HG03521 (cell line): ENCODE measurements around the gene COBL.

Experiments
- ATAC-seq: cut with Tn5 transposase; IDR thresholded peaks from one replicate; pipeline ENCODE4 v1.9.1; 2021; ENCODE audit warnings: mild to moderate bottlenecking, moderate library complexity; ENCODE audit not compliant: unreplicated experiment

The COBL gene

DNA sequence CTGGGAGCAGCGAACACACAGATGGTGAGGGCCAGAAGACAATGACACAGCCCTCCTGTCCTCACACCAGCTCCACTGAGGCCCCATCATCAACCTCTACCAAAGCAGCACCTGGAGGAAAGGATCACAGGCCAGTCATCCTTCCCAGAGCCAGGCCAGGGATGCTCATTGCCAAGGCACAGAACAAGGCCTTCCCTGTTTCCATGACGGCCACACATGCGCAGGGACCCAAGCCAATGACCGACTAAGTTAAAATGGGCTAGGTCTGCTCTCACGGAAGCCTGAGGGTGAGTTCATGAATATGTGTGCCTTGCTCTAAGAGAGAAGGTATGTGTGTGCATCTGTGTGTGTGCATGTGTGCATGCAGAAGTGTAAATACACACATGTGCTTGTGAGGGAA is 39.6 kb downstream of the COBL start:
- no peak for ATAC-seq

DNA sequence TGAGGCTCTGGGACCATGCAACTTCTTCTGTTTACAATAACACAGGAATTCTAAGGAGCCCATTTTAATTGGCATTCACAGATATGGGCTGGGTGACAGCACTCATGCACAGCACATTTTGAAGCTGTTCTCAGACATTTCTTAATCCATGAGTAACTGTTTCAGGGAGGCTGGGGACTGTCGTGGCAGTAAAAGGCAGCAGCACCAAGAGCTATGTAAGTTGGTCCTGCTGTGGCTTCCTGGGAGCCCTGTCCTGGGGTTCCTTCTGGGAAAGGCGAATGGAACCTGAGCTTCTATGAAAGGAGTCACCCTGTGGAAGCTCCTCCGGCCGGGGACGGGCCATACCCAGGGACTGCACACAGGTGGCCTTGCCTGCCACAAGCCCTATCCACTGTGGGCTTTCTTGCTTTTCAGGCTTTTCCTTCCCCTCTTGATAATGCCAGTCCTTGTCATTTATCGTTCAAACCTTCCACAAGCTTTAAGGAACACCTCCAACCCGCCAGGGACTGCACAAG is 40.5 kb downstream of the COBL start:
- no peak for ATAC-seq

DNA sequence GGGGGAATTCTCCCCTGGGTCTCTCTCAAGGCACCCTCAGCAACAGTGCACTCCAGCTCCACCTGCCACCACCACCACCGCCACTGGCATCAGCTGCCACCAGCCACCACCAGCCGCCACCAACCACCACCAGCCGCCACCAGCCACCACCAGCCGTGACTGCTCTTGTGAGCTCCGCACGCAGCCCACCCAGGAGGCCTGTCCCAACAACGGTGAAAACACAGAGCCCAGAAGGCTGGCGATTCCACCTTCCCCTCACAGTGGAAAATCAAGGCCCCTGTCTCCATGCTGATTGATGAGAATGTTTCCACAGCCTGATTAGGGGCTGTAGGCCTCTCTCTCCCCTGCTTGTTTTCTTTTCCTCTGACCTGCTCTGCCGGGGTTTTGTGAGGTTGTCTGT is 41.1 kb downstream of the COBL start:
- no peak for ATAC-seq

DNA sequence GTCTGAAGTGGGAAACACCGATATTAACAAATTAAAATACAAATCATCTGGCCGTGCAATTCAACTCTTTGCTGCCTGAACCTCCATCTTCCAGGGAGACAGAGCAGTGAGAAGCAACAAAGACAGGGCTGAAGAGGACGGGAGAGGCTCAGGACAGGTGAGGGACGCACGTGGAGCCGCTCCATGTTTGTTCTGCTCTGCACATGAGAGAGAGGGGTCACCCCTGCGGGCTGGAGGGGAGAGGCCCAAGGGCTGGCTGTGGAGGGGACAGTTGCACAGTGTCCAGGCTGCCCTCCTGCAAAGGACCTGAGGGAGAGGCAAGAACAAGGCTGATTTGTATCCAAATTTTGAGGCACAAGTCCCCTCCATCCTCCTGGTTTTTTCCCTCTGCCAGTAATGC is 41.7 kb downstream of the COBL start:
- ATAC-seq: no peak

DNA sequence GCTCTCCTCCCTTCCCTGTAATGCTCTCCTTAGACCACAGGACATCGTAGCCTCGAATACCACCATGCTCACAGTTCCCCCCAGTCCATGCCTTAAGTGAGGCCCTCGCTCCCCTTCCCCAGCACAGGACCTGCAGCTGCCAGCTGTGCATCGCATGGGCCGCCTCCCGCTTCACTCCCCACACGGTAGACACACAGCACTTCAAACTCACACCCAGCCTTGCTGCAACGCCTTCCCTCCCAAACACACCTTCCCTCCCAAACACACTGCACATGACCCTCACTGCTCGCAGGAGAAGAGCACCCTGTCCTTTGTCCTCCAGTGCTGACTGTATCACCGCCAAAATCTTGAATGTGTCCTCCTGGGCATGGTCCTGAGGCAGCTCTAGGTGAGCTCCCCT is 42.6 kb downstream of the COBL start:
- no peak for ATAC-seq

DNA sequence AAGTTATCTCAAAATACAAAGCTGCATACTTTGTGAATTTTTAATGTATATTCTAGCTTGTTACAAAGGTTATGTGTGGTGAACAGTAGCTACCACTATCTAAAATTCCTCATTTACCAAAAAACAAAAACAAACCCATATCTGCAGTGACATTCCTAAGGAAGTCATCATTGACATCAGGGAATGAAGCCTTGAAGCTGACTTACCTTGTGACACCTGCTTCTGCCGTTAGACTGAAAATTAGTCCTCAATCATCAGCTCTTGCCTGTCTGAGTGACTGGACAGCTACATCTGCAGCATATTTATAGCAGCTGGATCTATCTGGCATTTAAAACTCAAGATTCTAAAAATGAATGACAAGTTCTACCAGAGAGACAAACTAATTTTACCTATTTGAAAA is 43.2 kb downstream of the COBL start:
- ATAC-seq: no peak

DNA sequence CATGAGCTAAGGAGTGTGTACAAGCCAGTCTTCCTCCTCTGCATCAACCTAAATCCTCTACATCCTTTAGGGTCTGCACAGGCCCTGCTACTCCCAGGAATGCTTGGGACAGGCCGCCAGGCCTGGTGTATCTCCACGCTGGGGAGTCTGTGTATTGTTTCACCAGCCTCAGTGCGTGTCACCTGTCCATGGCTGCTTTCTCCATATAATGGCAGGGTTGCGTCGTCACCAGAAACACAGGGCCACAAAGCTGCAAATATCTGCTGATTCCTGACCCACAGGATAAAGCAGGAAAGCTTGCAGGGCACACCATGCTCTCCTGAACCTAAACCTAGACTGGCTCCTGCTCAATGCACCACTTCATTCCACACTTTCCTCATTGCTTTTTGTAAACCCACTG is 45.6 kb downstream of the COBL start:
- ATAC-seq: no peak

DNA sequence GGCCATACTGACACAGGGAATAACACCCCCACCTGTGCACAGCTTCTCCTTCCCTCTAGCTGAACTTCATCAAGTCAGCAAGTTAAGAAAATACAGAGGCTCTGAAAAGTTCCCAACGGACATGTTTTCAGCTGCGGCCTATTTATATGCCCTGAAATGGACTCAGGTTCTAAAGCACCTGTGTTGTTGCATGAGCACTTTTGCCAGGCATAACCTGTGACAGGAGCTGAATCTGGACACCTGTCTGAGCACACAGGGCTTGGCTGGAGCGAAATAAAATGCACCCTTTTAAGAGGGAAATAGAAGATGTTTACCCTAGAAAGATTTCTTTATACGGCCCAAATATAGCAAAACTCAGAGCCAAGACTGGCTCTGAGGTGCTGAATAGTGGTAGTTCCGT is 46.7 kb downstream of the COBL start:
- ATAC-seq: no peak

DNA sequence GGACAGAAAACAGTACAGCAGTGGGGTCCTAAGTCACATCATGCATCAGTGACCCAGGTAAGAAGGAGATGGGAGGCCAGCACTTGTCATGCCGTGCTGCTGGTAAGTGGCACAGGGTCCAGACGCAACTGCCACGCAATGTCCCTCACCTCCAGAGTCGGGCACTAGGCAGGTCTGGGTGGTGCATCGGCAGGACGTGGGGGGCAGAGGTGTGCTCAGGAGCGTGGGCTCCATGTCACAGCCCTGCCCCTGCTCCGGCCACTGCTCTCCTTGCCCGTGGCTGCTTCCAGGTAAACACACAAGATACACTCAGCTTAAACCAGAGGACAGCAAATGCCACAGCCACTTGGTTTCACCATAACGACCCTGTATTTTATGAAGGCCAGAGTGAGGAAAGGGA is 47.3 kb downstream of the COBL start:
- no peak for ATAC-seq

DNA sequence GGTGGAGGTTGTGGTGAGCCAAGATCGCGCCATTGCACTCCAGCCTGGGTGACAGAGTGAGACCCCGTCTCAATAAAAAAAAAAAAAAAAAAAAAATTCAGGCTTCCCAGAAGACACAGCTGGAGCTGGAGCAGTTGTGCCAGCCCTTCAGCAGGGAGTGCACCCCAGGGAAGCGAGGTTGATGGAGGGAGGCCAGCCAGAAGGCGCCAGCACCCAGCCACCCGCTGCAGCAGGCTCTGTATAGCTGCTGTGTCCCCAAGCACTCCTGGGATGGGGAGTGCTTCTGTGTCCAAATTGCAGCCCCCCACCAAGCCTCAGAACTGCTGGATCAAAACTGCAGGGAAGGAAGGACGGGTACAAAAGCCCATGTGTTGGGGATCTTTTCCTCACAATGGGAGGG is 47.8 kb downstream of the COBL start:
- ATAC-seq: no peak

DNA sequence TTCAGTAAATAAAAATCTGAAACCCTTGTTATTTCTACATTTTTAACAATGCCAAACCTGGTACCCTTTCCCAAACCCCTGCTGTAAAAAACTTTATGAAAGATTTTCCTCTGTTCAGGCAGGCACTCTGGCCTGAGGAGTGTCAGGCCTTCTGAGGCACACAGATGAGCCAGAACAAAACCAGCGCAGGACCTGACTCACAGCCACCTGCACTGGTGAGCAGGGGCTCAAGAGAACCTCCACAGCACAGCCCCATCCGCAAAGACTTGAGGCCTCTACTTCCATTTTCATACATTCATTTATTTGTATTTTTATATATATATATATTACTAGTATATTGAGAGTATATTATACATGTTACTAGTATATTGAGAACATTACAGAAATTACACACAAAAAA is 49.4 kb downstream of the COBL start:
- no peak for ATAC-seq

DNA sequence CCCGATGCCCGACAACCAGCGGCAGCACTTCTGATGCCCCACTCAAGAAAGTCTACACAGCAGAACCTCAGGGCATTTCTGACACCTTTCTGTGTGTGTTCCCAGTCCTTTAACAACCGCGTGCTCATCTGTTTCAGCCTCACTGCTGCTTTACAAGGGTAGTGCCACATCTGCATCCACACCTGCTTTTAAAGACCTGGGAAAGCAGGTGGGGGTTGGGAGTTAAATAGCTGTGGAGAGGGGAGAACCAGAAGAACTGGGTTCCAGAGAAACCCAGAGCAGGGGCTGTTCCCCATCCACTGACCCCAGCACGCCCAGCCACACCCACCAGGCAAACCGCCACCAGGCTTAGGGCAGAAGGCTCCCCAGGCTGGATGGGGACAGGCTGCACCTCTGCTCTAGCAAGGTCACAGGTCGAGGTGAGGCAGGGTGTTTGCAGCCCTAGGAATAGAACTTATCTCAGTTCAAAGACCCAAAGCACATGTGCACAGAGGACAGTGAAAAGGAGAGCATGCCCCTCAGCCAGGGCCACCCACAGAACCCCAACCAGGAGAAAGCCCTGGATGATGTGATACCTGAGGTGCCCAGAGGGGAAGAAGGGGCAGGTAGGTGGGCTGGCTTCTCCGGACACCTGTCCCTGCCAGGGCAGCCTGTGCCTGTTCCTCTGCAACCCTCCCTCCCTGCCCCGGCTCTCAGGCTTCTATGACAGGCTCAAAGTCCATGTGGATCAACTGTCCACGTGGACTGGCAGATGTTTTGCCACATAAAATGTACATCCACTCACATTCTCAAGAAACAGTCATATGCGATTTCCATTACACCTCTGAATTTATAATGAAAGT is 51.3 kb downstream of the COBL start:
- ATAC-seq: no peak

DNA sequence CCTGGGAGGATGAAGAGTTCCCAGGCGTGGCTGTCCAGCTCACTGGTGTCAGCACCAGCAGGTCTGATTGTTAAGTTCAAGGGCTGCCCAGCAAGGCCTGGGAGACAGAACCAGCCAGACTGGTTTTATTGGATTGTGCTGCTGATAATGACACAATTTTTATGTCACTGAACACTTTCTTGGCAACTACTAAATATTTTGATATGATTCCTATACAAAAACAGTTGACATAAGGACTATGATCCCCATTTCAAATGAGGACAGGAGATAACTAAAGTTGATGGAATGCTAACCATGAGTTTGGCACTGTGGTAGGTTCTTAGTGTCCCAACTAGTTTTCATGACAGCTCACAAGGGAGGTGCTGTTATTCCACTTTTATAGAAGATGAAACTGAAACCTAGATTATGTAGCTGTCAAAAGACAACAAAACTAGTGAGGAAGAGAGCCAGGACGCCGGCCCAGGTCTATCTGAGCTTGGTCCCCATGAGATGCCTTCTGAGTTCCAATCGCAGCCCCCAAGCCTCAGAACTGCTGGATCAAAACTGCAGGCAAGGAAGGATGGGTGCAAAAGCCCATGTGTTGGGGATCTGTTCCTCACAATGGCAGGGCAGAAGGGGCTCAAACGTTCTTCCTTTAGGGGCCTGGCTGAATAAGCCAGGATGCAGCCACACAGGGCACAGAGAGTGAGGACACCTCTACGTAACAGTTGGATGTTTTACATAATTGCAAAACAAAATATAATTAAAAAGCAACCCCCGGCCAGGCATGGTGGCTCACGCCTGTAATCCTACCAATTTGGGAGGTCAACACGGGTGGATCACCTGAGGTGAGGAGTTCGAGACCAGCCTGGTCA is 52.8 kb downstream of the COBL start:
- ATAC-seq: no peak

DNA sequence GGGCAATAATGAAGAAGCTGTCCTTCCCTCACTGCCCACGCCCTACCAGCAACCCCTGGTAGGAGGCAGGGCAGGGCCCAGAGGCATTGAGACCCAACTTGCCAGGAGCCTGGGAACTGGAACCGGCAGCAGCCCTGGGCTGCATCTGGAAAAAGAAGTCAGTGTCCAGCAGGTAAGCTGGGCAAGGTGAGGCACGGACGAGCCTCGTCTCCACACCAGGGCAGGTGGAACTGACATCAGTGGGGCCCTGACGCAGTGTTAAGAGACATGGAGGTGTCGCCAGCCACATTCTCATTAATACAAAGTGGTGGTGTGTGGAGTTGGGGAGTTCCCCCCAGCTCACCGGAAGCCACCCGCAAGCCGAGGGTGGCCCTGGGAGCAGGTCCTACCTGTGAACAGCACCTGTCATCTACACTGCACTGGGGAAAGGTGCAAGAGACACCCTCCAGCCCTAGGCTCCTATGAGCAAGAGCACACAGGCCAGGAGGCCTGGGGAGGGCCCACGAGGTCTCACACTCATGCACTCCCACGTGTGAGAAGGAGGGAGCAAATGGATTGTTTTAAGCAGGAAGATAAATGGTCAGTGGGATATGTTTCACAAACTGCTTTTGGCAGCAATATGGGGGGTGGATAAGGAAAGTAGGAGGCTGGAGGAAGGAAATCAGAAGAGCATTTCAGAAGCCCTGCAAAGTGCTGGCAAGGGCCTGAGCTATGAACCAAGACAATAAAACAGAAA is 53.6 kb downstream of the COBL start:
- ATAC-seq: no peak

DNA sequence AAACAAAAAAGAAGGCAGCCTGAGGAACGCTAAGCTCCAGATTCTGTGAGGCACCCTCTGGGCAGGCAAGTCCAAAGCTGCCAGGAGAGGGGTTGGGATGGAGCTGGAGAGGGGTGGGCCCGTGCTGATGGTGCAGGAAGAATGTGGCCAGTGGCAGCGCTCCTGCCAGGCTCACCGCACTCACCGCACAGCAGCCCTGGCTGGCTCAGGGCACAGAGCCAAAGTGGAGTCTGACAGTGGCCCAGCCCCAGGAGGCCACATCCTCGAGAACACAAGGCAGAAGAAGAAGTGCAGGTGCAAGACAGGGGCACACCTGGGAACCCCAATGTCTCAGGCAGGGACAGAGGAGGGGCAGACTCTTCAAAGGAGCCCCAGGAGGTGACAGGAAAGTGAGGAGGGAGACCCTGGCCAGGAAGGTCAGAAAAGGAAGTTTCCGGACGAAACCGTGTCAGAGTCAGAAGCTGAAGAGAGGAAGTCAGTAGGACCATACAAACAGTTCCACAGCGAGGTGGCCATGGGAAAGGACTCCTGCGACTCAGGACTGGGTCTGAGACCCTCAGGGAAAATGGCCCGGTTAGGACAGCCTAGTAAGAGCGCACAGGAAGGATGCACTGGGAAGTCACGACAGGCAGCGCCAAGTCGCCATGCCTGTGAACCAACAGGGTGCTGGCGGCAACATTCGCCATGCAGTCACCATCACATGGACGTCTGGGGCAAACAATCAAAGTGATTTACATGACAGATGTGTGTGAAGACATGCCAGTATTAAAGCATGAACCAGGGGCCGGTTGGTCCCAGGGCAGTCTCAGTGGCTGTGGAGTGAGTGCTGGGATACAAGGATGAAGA is 54.4 kb downstream of the COBL start:
- no peak for ATAC-seq

DNA sequence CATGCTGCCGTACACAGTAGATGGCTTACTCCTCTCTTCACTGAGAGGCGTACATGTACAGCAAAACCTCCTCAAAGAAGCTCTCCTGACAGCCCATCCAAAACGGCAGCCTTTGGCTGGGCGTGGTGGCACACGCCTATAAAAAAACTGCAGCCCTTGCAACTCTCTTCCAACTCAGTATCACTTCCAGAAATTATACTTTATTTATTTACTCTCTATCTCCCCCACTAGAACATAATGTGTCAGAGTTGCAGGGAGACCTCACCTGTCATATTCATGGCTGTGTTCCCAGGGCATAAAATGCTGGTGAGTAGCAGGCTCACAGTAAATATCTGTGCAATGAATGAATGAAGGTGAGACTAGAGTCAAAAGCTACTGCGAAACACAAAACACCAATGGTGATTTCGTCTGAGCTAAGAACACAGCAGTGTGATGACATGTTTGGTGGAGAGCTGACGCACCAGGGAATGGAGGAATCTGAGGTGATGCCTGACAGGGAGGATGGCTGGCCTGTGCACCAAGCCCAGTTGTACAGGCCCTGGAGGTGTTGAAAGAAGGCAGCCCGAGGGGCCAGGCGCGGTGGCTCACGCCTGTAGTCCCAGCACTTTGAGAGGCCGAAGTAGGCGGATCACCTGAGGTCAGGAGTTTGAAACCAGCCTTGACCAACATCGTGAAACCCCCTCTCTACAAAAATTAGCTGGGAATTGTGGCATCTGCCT is 55.3 kb downstream of the COBL start:
- ATAC-seq: no peak

DNA sequence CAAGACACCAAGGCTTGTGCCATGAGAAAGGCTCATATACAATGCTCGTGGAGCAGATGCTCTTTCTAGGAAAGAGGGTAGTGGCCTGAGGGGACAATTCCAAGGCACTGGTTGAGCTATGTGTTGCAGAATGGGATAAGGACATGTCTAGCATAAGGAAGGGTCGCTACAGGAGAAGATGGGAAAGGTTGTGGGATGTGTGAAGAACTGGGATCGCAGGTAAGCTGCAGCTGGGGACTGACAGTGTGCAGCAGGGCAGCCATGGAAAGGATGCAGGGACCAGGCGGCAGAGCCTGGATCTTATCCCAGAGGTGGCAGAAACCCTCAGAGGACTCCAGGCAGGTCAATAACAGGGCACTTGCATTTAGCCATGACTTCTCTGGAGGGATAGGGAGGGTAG is 56.1 kb downstream of the COBL start:
- no peak for ATAC-seq

DNA sequence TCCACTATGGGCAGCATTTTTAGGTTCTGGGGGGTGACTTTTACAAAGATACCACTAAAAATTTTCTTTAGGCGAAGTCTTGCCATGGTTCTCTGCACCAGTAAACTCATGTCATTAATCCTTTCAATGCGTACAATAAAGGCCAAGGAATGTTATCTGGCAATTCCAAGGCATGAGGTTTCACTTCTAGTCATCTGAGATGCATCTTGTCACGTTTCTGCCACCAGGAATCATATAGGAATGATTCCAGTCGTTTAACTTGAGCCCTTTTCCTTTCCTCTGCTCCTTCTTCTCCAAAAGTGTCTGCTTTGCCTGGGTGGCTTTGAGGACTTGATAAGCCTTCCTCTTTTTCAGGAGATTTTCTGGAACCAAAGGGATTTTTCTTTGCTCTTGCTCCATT is 56.8 kb downstream of the COBL start:
- no peak for ATAC-seq

DNA sequence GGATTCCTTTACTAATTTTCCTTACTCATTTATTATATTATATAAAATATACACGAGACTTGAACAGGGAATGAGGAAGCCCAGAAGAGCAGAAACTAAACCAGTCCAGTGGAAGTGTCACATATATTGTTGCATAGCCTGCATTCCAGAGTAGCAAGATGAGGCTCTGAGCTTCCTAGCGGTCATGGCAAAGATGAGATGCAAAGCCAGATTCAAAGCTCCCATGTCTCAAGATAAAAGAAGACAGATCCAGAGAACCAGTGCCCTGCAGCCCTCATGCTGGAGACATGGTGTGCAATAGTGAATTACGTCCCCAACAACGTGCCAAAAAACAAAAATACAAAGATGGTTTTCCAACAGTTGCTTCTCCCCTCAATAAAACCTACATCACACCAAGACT is 59.7 kb downstream of the COBL start:
- ATAC-seq: no peak
